NCI-H226 (cell line): ENCODE measurements around the gene RADIL.

Experiments used
- DNase-seq: peaks from one replicate; pipeline ENCODE4 v3.0.0-alpha.2; 2015

RADIL gene

GRCh38 chr7:4774658-4775249 lies 108.8 kb downstream of the RADIL start:
- DNase-seq: peak; percentile 78

DNA sequence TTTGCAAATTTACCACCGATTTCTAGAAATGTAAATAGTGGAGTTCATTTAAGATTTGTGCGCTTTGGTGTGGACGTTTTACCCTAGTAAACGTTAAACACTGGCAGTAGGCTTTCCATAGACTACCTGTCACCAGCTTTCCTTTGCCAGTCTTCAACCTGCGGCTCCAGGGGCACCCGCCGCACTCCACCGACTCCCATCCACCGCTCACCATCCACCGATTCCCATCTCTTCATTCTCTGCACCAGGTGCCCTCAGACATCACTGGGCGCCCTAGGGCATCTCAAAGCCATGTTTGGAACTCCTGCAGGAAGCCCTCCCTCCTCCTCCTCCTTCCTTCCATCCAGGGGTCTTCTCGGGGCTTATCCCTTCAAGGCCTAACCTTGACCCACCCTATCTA lies 109.5 kb downstream of the RADIL start:
- DNase-seq: no peak

DNA sequence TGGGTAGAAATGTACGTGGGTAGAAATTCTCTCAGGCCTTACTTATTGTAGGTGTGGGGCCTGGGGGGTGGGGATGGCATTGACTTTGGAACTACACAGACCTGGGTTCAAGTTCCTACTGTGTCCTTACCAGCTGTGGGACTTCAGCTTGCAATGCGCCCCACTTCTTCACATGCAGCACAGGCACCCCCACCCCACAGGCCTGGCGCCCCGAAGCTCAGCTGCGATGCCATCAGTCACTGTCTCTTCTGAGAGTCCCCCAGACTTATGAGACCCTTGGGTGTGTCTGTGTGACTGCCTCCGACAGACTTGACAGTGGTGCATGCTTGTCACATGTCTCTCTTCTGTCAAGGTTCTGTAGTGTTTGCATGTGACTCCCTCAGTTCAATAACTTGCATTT lies 111.2 kb downstream of the RADIL start:
- DNase-seq: no peak

DNA sequence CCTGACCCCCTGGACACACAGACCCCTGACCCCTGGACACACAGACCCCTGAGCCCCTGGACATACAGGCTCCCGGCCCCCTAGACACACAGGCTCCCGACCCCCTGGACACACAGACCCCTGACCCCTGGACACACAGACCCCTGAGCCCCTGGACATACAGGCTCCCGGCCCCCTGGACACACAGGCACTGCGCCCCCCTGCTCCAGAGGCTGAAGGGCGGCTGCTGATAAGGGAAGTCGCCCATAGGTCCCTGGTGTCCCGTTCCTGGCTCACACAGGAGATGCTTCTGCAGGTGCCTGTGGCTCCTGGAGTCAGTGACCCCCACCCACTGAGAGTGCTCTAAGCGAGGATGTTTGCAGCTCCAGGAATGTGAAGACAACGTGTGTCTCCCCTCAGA lies 111.8 kb downstream of the RADIL start:
- no peak for DNase-seq

DNA sequence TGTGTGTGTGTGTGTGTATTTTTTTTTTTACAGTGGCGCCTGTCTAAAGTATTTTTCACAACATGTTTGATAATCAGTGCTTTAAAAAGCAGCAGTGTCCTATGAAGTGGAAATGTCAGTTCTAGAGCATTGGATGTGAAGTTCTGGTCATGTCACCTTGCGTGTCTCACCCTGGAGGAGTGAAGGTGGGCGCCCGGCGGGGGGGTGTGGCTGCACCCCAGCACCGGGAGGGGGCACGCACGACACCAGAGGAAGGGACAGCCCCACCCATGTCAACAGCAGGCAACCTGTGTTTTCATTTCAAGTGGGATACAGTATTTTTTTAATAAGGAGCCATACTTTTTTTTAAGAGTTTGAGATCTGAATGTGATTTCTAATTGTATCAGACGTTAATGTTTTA lies 112.6 kb downstream of the RADIL start:
- DNase-seq: no peak

- no peak for DNase-seq
Measured at GRCh38 chr7:4769761-4770160, 113.8 kb downstream of the RADIL start.

DNA sequence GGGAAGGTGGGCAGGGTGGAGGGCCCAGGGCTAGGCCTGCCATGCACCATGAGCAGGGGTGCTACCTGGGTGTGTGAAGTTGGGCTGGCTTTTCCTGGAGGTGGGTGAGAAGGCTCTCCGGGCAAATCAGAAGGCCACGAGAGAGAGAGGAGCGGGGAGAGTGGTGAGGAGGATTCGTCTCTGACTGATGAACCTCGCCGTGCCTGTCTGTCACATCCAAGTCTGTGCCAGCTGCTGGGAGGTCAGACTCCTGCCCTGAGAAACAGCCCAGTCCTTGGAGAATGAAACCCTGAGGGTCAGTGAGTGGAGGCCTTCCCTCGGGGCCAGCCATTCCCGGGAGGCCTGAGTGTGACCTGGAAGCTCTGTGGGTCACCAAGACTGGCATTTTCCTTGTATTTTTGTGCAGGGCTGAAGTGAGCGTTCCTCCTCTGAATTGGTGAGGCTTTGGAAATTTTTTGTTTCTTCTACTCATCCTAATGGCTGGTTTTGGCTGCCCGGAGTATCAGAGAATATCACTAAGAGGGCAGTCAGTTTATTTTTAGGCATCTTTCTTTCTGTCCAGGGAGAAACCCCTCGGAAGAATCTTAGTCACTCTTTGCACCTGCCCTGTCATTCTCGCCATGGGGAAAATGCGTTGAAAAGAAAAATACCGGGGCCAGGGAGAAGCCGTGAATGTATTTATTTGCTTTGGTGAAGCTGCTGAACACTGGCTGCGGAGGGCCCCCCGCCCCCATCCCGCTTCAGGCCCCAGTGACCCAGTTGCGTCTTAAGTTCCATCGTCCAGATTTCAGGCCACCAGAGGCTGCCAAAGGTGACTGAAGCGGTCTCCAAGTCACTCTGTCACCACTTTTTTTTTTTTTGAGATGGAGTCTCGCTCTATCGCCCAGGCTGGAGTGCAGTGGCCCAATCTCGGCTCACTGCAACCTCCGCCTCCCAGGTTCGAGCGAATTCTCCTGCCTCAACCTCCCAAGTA lies 114.6 kb downstream of the RADIL start:
- no peak for DNase-seq

DNA sequence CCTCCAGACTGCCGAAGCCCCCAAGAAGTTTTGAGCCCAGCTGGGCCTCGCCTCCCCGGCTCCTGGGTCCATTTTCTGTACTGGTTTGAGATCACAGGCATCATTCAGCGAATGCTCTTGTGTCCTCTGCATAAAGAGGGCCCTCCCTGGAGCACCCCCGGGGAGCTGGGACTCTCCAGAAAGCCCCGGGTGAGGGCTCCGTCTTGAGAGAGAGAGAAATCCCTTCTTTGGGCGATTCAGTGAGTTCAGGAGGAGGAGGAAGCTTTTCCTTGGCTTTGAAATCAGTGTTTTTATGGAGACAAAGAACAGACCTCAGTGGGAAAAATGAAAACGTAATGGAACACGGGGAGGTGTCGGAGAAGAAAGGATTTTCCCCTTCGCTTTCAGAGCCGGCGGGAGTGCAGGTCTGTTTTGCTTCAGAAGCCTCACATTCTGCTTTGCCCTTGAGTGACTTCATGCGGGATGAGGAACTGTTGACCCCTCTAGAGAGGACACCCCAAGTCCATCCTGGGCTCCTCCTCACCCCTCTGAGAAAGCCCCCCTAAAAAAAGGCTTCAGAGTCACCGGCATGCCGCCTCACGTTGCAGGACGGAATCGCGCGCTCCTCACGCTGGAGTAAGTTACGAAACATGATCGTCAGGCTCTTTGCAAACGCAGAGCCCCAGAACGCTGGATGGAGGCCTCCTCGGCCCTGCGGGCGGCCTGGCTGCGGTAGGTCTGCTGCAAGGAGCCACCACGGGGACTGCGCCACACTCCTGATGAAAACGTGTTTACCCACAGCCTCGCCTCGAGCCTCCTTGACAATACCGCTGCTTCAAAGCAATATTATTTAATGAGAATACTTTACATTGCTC lies 116.6 kb downstream of the RADIL start:
- no peak for DNase-seq

DNA sequence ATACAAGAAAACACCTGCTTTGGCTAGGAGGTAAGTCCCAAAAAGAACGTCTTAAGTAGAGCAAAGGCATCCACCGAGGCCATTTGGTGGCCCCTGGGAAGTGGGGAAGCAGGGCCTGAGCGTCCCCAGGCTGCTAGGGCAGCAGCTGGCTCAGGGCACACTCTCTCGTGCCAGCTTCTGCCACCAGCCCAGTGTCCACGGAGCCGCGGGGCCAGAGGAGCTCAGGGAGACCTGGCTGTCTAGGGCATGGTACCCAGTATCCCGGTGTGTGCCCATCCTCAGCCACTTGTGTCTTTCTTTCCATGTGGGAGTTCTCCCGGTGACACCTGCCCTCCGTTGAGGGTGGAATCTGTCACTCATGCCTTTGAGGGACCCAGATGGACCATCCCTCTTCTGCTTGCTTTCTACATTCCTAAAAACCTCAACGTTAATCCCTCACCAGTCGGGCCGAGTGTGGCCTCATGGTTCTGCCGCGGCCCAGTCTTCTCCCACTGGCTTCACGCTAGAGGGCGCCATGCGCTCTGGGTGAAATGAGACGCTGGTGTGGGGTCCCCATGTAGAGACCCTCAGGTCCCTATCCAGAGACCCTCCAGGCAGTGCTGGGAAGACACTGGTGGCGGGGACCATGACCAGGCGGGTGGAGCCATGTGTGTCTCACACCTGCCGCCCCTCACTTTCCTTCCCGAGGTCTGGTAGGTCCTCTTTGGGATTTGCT lies 117.6 kb downstream of the RADIL start:
- DNase-seq: no peak

DNA sequence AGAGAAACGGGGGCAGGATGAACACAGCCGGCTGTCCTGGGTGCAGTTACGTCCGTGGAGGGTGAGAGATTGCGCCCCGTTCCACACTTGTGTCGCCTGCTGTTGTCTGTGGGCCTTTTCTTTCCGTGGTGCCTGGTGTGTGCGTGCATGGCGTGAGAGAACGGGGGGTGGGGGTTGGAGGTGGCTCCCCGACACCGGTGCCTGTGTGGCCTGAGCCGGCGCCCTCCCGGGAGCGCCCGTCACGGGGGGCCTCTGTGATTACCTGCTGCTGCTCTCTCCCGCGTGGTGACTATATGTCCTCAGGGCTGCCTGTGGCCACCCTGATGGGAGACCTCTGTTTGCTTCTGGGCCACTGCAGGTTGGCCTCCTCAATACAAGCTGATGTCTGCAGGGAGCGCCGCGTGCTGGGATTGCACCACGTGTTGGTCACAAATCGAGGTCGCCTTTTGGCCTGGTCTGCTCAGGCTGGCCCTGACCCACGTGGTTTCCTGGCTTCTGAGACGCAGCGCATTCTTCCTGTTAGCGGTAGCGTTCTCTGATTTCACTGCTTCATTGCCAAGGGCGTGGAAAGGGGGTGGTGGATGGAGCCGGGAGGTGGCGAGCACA lies 119.0 kb downstream of the RADIL start:
- DNase-seq: no peak

- no peak for DNase-seq
Measured at GRCh38 chr7:4763794-4764185, 119.7 kb downstream of the RADIL start.

- no peak for DNase-seq
Measured at GRCh38 chr7:4763091-4763793, 120.3 kb downstream of the RADIL start.

DNA sequence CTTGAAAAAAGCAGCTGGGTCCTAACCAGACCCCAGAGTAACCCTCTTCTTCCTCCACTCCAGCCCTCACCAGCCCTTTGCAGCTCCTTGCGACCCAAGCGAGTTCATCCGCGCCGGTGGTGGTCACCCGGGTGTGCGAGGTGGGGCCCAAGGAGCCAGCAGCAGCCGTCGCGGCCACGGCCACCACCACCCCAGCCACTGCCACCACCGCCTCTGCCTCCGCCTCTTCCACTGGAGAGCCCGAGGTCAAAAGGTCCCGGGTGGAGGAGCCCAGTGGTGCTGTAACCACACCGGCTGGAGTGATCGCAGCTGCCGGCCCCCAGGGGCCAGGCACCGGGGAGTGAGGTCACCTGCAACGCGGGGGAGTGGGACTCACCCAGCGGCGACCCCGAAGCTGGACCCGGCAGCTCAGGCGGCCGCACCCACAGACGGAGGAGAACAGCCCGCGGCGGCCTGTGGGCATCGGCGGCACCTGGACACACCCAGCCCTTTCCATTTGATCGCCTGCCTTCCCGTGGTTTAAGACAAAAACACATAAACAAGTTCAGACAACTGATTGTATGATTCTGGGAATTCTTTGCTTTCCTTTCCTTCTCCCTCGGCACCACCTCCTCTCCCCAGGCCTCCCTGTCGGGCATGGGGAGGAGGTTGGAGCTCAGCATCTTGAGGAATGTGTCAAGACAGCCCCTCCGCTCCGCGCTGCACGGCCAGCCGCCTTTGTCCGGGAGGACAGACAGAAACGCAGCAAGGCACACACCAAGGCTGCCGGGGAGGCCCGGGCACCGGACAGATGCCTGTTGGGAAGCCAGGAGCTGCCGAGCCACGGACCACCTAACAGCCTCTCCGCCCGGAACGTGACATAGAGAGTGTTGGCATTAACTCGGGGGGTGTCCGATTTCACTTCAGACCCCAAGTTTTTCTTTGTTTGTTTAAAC lies 121.1 kb downstream of the RADIL start:
- DNase-seq: no peak

DNA sequence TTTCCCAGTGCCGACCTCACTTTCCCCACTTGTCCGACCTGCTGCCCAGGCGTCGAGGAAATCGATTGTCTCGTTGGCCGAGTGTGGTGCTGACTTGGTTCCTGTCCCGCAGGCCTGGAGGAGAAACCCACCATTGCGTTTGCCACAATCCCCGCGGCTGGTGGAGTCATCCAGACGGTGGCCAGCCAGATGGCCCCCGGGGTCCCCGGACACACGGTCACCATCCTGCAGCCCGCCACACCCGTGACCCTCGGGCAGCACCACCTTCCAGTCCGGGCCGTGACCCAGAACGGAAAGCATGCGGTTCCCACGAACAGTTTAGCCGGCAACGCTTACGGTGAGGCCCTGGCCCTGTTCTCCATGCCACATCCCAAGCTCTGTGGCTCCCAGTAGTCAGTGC lies 122.6 kb downstream of the RADIL start:
- no peak for DNase-seq

GRCh38 chr7:4759211-4759610 lies 124.3 kb downstream of the RADIL start:
- no peak for DNase-seq

DNA sequence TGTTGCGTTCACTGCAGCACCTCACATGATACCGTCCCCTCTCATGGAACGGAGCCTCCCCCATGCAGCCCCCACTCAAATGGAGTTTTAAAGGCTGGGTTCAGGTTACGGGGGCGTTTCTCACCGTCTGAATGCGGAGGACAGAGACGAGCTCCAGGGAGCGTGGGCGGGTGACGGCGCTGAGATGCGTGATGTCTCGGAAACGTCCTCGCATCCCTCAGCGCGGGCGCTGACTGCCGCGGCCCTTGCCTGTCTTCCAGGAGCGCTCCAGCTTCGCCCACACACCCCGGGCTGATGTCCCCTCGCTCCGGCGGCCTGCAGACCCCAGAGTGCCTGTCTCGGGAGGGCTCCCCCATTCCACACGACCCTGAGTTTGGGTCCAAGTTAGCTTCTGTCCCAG lies 124.7 kb downstream of the RADIL start:
- DNase-seq: no peak

DNA sequence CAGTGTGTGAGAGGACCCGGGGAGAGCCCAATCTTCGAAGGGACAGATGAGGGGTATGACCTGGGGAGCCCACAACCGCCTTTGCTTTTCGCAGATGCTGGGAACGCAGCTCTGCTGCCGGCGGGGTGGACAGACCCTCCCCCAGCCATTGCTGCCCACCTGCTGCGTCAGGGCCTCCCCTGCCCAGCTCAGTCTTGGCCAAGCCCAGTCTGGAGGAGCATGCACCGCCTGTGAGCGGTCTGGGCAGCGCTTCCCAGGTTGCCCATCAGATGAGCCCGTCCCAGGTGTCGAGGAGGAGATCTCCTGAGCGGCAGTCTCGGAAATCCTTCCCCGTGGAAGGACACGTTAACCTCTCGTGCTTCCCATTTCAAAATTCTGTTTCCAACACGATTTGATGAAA lies 125.4 kb downstream of the RADIL start:
- DNase-seq: no peak

GRCh38 chr7:4755045-4755444 lies 128.5 kb downstream of the RADIL start:
- no peak for DNase-seq

DNA sequence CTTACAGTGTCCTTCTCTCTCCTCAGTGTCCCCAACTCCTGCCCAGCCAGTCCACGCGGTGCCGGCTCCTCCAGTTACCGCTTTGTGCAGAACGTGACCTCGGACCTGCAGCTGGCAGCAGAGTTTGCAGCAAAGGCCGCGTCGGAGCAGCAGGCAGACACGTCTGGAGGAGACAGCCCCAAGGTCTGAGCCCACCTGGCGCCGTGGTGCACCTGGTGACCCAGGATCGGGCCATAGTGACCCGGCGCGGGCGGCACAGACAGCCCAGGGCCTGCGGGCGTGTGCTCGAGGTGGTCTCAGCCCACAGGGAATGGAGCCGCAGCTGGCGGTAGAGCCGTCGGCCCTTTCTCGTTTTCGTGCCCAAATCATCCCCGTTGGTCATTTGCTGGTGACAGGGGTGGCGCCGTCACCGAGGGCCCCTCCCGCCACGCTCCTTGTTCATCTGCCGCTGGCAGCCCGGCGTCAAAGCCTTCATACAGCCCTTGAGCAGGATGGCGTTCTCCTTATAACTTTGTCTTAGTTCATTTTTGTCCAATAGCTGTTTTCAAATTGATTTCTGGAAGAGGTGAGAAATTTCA lies 129.0 kb downstream of the RADIL start:
- no peak for DNase-seq
